Stimulated activated naive B cell treated with anti-CD40 and anti-IgM and Interleukin-4, amounts not matched to agents 10 μg/mL and 1 μg/mL and 100 μg/mL, for 72 hours (primary cell): ENCODE data around the gene VPS35L.
"Not testable (repeated sequence)": the region's sequence is repeated elsewhere in the genome, so short reads cannot be mapped to it uniquely, and the experiment has no call there.

Source experiments
- ATAC-seq, 2 donors: fragments of 150-1000 bp; cut with Tn5 transposase; replicated peaks; 2 replicates each; pipeline ENCODE4 v1.10.0; 2021; ENCODE audit warnings: moderate library complexity in 1 of 2
- DNase-seq: peaks from one replicate; pipeline ENCODE4 v3.0.0; 2021
- H3K27ac Mint-ChIP-seq: one replicate; pipeline ENCODE4 v1.8.0; 2022; ENCODE audit warnings: mild to moderate bottlenecking, mixed read lengths
- H3K27me3 Mint-ChIP-seq, 2 donors: one replicate each; pipeline ENCODE4 v1.8.0; 2022; ENCODE audit warnings: mixed read lengths in 2 of 2
- H3K36me3 Mint-ChIP-seq, 2 donors: one replicate each; pipeline ENCODE4 v1.8.0; 2022; ENCODE audit warnings: mixed read lengths in 2 of 2, mild to moderate bottlenecking in 1 of 2
- H3K4me1 Mint-ChIP-seq, 2 donors: one replicate each; pipeline ENCODE4 v1.8.0; 2022; ENCODE audit warnings: mixed read lengths in 2 of 2, mild to moderate bottlenecking in 1 of 2
- H3K4me3 Mint-ChIP-seq, 2 donors: one replicate each; pipeline ENCODE4 v1.8.0; 2022; ENCODE audit warnings: mild to moderate bottlenecking in 2 of 2, mixed read lengths in 2 of 2, moderate library complexity in 1 of 2
- H3K9me3 Mint-ChIP-seq, 2 donors: one replicate each; pipeline ENCODE4 v1.8.0; 2022; ENCODE audit warnings: mixed read lengths in 2 of 2, mild to moderate bottlenecking in 1 of 2

Gene VPS35L

GRCh38 chr16:19666477-19666876 lies 111.0 kb downstream of the VPS35L start:
- Mint-ChIP-seq H3K4me3 (no peak overlapping the region), H3K4me1 (no peaks in the 10 kb centered on the region), H3K27me3 (no peaks in the 10 kb centered on the region), H3K9me3 (peaks cover 3 to 11% of the 10 kb centered on the region in 2 donors), H3K27ac (no peak overlapping the region), H3K36me3 (peaks cover 54 to 76% of the 10 kb centered on the region in 2 donors)
- ATAC-seq, result no peak
- no peak for DNase-seq

DNA sequence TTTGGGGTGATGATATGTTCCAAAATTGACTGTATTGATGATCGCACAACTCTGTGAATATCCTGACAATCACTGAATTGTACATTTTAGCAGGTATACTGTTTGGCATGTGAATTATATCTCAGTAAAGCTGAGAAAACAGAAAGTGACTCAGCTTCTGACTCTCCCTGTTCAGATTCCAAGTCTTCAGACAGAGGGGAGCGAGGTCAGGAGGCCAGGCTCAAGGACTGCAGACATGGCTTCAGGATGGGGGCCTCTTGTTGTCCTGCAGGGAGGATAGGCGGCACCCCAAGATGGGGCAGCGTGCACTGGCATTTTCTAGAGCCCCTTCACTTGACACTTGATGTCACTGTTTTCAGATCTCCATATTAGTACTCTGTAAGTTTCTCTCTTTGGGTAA lies 116.9 kb downstream of the VPS35L start:
- no peaks in the 10 kb centered on the region for H3K9me3 Mint-ChIP-seq
- peaks cover 55 to 80% of the 10 kb centered on the region in 2 donors for H3K36me3 Mint-ChIP-seq
- DNase-seq, result no peak
- H3K4me3 Mint-ChIP-seq, result no peak overlapping the region
- no peak overlapping the region for H3K27ac Mint-ChIP-seq
- no peaks in the 10 kb centered on the region for H3K4me1 Mint-ChIP-seq
- ATAC-seq, result no peak
- H3K27me3 Mint-ChIP-seq, result no peaks in the 10 kb centered on the region

- Mint-ChIP-seq H3K27me3 (no peaks in the 10 kb centered on the region), H3K27ac (no peak overlapping the region), H3K4me3 (no peak overlapping the region), H3K9me3 (no peaks in the 10 kb centered on the region), H3K4me1 (no peaks in the 10 kb centered on the region), H3K36me3 (peaks cover 43 to 64% of the 10 kb centered on the region in 2 donors)
- DNase-seq (no peak), ATAC-seq (no peak)
Measured at GRCh38 chr16:19674485-19674884, 119.0 kb downstream of the VPS35L start.

- DNase-seq (no peak), ATAC-seq (no peak)
- H3K4me1 Mint-ChIP-seq, result no peaks in the 10 kb centered on the region
- no peak overlapping the region for H3K27ac Mint-ChIP-seq
- no peaks in the 10 kb centered on the region for H3K9me3 Mint-ChIP-seq
- H3K36me3 Mint-ChIP-seq, result peaks cover 48 to 67% of the 10 kb centered on the region in 2 donors
- H3K27me3 Mint-ChIP-seq, result no peaks in the 10 kb centered on the region
- H3K4me3 Mint-ChIP-seq, result no peak overlapping the region
Measured at GRCh38 chr16:19677402-19677801, 121.9 kb downstream of the VPS35L start.

GRCh38 chr16:19678804-19679203 lies 123.3 kb downstream of the VPS35L start:
- no peaks in the 10 kb centered on the region for H3K4me1 Mint-ChIP-seq
- no peaks in the 10 kb centered on the region for H3K27me3 Mint-ChIP-seq
- H3K36me3 Mint-ChIP-seq, result peaks cover 52 to 68% of the 10 kb centered on the region in 2 donors
- no peak overlapping the region for H3K4me3 Mint-ChIP-seq
- DNase-seq, result no peak
- ATAC-seq, result no peak
- H3K9me3 Mint-ChIP-seq, result no peaks in the 10 kb centered on the region
- H3K27ac Mint-ChIP-seq, result no peak overlapping the region

- ATAC-seq, result not testable (repeated sequence)
Measured at GRCh38 chr16:19679281-19679680, 123.8 kb downstream of the VPS35L start.

DNA sequence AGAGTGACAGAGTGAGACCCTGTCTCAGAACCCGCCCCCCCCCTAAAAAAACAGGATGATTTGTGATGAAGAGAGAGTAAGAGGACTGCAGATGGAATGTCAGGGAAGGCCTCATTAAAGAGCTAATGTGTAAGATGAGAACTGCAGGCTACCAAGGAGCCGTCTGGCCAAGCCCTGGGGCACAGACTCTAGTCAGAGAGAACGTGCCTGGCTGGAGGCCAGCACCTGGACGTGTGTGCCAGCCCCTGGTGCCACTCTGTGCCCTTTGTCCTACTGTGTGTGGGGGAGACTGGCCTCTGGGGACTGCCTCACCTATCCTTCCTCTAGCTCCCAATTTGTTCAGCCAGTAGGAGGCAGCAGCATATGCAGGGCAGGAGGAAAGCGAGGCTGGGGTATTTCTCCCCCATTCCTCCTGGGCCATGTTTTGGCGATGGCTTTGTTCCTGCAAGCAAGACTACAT lies 125.4 kb downstream of the VPS35L start:
- no peaks in the 10 kb centered on the region for H3K27me3 Mint-ChIP-seq
- H3K4me1 Mint-ChIP-seq, result no peaks in the 10 kb centered on the region
- no peak for DNase-seq
- H3K27ac Mint-ChIP-seq, result peak overlapping the region; percentile 52
- no peaks in the 10 kb centered on the region for H3K9me3 Mint-ChIP-seq
- ATAC-seq, result no peak
- peaks cover 48 to 66% of the 10 kb centered on the region in 2 donors for H3K36me3 Mint-ChIP-seq
- no peak overlapping the region for H3K4me3 Mint-ChIP-seq

More at GRCh38 chr16:19679281-19679680, 123.8 kb downstream of the VPS35L start:
- not testable (repeated sequence) for H3K27me3 Mint-ChIP-seq, H3K4me3 Mint-ChIP-seq, H3K9me3 Mint-ChIP-seq, H3K27ac Mint-ChIP-seq, DNase-seq, H3K4me1 Mint-ChIP-seq
- H3K36me3 Mint-ChIP-seq, result peaks cover 49 to 66% of the 10 kb centered on the region in 2 donors

GRCh38 chr16:19681637-19682036 lies 126.1 kb downstream of the VPS35L start:
- H3K27me3 Mint-ChIP-seq, result no peaks in the 10 kb centered on the region
- H3K36me3 Mint-ChIP-seq, result peaks cover 50 to 65% of the 10 kb centered on the region in 2 donors
- no peaks in the 10 kb centered on the region for H3K9me3 Mint-ChIP-seq
- no peak for ATAC-seq
- H3K27ac Mint-ChIP-seq, result no peak overlapping the region
- no peaks in the 10 kb centered on the region for H3K4me1 Mint-ChIP-seq
- no peak overlapping the region for H3K4me3 Mint-ChIP-seq
- DNase-seq, result no peak

DNA sequence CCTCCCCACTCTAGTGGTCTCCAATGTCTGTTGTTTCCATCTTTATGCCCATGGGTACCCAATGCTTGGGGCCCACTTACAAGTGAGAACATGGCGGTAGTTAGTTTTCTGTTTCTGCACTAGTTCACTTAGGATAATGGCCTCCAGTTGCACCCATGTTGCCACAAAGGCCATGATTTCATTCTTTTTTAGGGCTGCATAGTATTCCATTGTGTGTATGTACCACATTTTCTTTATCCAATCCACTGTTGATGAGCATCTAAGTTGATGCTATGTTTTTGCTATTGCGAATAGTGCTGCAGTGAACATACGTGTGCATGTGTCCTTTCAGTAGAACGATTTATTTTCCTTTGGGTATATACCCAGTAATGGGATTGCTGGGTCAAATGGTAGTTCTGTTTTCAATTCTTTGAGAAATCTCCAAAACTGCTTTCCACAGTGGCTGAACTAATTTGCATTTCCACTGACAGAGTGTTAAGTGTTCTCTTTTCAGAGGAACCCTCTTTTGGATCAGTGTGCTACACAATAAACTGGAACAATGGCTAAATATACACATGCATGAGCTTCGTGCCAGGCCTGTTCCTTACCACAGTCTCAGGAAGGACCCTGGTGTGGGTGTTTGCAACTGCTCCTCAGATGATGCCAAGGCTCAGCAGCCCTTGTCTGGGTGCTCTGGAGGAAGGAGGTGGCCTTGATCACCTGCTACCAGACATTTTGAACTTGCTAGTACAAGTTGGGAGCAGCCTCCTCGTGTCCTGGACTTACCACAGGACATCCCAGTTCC lies 128.1 kb downstream of the VPS35L start:
- Mint-ChIP-seq H3K9me3 (no peaks in the 10 kb centered on the region), H3K27ac (no peak overlapping the region), H3K27me3 (no peaks in the 10 kb centered on the region), H3K4me3 (no peak overlapping the region), H3K4me1 (no peaks in the 10 kb centered on the region), H3K36me3 (peaks cover 55 to 76% of the 10 kb centered on the region in 2 donors)
- ATAC-seq (no peak), DNase-seq (no peak)

DNA sequence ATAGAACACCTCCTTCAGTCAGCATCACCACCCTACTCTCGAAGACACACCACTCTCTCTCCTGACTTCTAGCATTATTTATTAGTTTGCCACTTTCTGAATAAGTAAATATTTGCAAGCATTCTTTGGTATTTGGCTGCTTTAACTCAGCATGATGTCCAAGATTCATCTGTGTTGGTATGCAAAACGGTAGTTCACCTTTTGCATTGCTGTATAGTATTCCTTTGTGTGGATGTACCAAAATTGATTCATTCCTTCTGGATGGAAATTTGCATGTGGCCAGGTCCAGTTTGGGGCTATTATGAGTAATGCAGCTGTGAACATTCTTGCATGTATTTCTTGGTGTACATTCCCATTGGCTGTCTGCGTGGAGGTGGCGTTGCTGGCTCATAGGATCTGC lies 129.7 kb downstream of the VPS35L start:
- Mint-ChIP-seq H3K4me1 (no peaks in the 10 kb centered on the region), H3K4me3 (no peak overlapping the region), H3K9me3 (no peaks in the 10 kb centered on the region), H3K27me3 (no peaks in the 10 kb centered on the region), H3K27ac (no peak overlapping the region), H3K36me3 (peaks cover 55 to 74% of the 10 kb centered on the region in 2 donors)
- ATAC-seq, result no peak
- no peak for DNase-seq

- no peak overlapping the region for H3K4me3 Mint-ChIP-seq
- no peaks in the 10 kb centered on the region for H3K27me3 Mint-ChIP-seq
- DNase-seq, result no peak
- no peaks in the 10 kb centered on the region for H3K4me1 Mint-ChIP-seq
- no peaks in the 10 kb centered on the region for H3K9me3 Mint-ChIP-seq
- no peak overlapping the region for H3K27ac Mint-ChIP-seq
- H3K36me3 Mint-ChIP-seq, result peaks cover 53 to 71% of the 10 kb centered on the region in 2 donors
- no peak for ATAC-seq
Measured at GRCh38 chr16:19687279-19687678, 131.8 kb downstream of the VPS35L start.

GRCh38 chr16:19688396-19689024 lies 133.0 kb downstream of the VPS35L start:
- no peaks in the 10 kb centered on the region for H3K27me3 Mint-ChIP-seq
- no peak overlapping the region for H3K4me3 Mint-ChIP-seq
- DNase-seq, result no peak
- no peaks in the 10 kb centered on the region for H3K4me1 Mint-ChIP-seq
- H3K36me3 Mint-ChIP-seq, result peaks cover 50 to 66% of the 10 kb centered on the region in 2 donors
- ATAC-seq, result no peak
- no peak overlapping the region for H3K27ac Mint-ChIP-seq
- no peaks in the 10 kb centered on the region for H3K9me3 Mint-ChIP-seq

- H3K36me3 Mint-ChIP-seq, result peaks cover 49 to 65% of the 10 kb centered on the region in 2 donors
Measured at GRCh38 chr16:19689342-19689741, 133.8 kb downstream of the VPS35L start.

GRCh38 chr16:19690196-19690595 lies 134.7 kb downstream of the VPS35L start:
- no peaks in the 10 kb centered on the region for H3K27me3 Mint-ChIP-seq
- ATAC-seq (no peak), DNase-seq (no peak)
- H3K9me3 Mint-ChIP-seq, result no peaks in the 10 kb centered on the region
- H3K4me3 Mint-ChIP-seq, result no peak overlapping the region
- H3K27ac Mint-ChIP-seq, result no peak overlapping the region
- H3K36me3 Mint-ChIP-seq, result peaks cover 44 to 61% of the 10 kb centered on the region in 2 donors
- H3K4me1 Mint-ChIP-seq, result no peaks in the 10 kb centered on the region

More at GRCh38 chr16:19689342-19689741, 133.8 kb downstream of the VPS35L start:
- no peak overlapping the region for H3K4me3 Mint-ChIP-seq
- no peak for ATAC-seq
- no peak for DNase-seq
- H3K27ac Mint-ChIP-seq, result peak overlapping the region; percentile 62
- no peaks in the 10 kb centered on the region for H3K9me3 Mint-ChIP-seq
- H3K27me3 Mint-ChIP-seq, result no peaks in the 10 kb centered on the region
- H3K4me1 Mint-ChIP-seq, result no peaks in the 10 kb centered on the region

- H3K4me1 Mint-ChIP-seq, result no peaks in the 10 kb centered on the region
- H3K9me3 Mint-ChIP-seq, result no peaks in the 10 kb centered on the region
- H3K27ac Mint-ChIP-seq, result no peak overlapping the region
- H3K4me3 Mint-ChIP-seq, result no peak overlapping the region
- ATAC-seq, result no peak
- no peak for DNase-seq
- H3K36me3 Mint-ChIP-seq, result peaks cover 34 to 50% of the 10 kb centered on the region in 2 donors
- no peaks in the 10 kb centered on the region for H3K27me3 Mint-ChIP-seq
Measured at GRCh38 chr16:19691161-19691711, 135.7 kb downstream of the VPS35L start.
